ENCODE results near the gene MATCAP1.
A peak's percentile ranks its signal among the peaks of the same experiment; 100 is the strongest.

Gene MATCAP1

DNA sequence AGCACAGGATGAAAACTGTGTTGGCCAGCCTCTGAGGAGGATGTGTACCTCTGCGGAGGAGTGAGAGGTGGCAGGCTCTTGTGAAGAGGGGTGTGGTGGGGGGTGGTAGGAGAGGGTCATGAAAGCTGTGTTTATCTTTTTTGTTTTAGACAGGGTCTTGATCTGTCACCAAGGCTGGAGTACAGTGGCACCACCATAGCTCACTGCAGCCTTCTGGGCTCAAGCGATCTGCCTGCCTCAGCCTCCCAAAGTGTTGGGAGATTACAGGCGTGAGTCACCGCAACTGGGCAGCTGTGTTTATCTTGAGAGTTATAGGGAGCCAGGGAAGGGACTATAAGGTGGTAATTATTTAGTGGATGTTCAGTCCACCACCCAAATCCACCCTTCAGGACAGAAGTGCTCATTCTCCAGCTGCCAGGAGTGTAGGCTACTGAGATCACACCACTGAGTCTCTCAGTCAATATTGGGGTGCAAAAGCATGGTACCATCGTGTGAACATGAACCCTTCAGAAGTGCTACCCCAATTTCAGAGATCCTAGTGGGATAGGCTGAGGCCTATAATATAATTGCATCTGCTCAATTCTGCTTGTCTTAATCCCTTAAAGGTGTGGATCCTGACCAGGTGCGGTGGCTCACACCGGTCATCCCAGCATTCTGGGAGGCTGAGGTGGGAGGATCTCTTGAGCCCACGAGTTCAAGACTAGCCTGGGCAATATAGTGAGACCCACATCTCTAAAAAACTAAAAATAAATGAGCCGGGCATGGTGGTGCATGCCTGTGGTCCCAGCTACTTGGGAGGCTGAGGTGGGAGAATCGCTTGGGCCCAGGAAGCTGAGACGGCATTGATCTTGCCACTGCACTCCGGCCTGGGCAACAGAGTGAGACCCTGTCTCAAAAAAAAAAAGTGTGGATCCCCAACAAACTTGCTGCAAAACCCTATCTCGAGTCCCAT lies 7.0 kb upstream of the MATCAP1 start:
- no peak for DNase-seq

DNA sequence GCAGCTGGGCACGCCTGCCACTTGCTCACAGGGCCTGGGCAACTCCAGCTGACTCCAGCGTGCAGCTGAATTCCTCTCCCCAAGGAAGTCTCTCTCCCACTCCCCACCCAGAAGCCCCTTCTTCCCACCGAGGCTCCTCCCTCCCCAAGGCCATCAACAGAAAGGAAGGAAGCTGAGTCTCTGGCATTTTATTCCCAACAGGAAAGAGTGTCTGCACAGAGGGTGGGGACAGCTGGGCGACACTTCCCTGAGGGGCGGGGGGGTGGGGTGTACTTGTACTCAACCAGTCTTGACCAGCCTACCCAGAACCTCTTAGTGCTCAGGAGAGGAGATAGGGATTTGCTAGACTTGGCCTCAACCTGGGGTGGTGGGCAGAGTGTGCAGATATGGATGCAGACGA lies 6.3 kb upstream of the MATCAP1 start, which contains the start of gene EXOC3L1:
Gene EXOC3L1 (minus strand): TSS at position 96 of the 400 bp plus-strand sequence. CDS start 460 bp downstream, outside the sequence.
- DNase-seq: no peak

GRCh38 chr16:67188798-67189197 lies 5.0 kb upstream of the MATCAP1 start:
- DNase-seq: no peak

GRCh38 chr16:67188323-67188722 lies 4.6 kb upstream of the MATCAP1 start:
- no peak for DNase-seq

DNA sequence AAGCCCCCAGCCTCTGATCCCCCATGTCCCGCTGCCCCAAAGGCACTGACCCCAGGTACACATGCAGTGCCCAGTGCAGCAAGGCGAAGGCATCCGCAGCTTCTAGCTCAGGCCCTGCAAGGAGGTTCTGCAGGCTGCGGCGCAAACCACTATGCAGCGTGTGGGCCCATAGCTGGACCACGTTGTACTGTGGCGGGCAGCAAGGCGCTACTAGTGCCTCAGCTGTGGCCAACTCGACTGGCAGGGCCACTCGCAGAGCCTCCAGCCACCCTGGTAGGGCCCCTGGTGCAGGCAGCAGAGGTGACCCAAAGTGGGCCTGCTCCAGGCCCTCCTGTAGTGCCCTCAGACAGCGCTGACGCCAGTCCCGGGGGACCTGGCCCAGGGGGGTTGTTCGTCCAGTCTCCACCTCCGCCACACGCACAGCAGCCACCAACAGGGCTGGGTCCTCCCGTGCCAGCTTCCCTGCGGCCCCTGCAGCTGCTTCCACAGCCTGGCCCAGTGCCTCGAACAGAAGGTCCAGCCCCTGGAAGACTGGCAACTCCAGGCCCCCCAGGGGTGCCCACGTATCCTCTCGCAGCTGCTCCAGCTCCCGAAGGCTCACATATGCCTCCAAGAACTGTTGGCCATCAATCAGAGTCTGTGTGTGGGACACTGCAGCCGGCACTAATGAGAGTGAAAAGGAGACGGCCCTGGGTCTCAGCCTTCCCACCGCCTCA lies 3.6 kb upstream of the MATCAP1 start:
- DNase-seq: no peak

DNA sequence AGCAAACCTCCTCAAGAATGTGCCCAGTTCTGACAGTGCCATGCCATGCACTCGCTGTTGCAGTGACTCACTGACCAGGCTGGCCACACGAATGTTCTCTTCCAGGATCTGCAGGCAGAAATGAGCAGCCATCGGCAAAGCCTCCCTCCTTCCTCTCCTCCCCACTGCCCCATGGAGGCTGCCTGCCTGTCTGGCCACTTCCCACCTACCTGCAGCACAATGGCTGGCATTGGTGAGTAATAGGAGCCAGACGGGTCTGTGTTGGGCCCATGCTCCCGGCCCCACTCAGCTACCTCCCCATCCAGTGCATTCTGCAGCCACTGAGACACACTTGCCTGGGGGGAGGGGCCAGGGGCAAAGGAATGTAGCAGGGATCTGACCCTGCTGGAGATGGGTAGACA lies 2.8 kb upstream of the MATCAP1 start:
- no peak for DNase-seq

GRCh38 chr16:67185651-67186134 lies 1.9 kb upstream of the MATCAP1 start:
- DNase-seq: no peak

- DNase-seq: peak; percentile 82
Observed at GRCh38 chr16:67184995-67185650, 1.4 kb upstream of the MATCAP1 start.

DNA sequence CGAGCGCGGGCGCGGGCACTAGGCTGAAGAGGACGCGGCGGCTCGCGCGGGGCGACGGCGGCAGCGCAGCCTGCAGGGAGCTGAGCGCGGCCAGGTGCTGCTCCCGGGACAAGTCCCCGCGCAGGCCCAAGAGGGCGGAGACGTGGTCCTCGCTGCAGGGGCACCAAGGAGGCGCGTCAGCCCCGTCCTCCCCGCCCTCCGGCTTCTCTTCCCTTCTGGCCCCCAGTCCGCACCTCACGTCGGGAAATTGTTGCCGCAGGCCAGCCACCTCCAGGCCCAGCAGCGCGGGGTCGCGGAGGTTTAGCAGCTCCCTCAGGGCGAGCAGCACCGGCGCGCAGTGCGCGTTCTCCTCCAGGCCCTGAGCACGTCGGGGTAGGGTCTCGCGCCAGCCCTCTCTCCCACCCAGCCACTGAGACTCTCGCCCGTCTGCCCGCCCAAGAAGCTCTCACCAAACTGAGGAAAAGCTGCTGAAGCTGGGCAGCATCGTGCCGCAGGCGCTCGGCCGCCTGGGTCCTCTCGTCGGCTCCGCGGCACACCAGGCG lies 761 bp upstream of the MATCAP1 start:
- DNase-seq: no peak

- no peak for DNase-seq
Observed at GRCh38 chr16:67183284-67183626, 508 bp downstream of the MATCAP1 start.

DNA sequence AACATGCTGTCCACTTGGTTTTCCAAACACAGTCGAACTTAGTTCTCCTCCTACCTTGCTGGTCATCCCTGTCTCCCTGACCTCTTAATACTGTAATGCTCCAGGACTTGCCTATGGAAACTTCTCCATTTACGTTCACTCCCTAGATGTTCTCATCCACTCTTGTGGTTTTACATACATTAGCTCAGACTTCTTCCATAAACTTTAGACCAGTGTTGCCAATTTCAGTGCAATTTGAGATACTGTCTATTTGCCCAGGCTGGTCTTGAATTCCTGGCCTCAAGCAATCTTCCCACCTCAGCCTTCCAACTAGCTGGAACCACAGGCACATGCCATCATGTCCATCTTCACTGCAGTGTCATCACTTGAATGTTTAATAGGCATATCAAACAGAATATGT lies 1.5 kb downstream of the MATCAP1 start:
- DNase-seq: no peak

DNA sequence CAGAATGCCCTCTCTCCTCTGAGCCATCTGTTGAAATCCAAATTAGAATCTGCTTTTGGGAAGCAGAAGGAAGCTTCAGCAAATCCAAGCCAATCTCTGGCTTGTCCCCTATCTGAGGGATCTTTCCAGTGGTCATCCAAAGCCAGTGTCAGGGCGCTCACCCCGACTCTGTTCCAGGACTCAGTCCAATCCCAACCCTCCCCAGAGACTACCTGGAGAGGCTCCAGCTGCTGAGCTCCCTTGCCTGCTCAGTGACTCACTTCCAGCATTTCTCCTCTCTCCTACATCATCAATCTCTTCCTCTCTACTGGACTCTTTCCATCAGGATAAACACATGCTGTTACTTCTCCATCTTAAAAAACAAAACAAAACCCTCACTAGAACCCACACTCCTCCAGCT lies 2.4 kb downstream of the MATCAP1 start:
- no peak for DNase-seq

GRCh38 chr16:67180166-67180565 lies 3.6 kb downstream of the MATCAP1 start:
- no peak for DNase-seq

DNA sequence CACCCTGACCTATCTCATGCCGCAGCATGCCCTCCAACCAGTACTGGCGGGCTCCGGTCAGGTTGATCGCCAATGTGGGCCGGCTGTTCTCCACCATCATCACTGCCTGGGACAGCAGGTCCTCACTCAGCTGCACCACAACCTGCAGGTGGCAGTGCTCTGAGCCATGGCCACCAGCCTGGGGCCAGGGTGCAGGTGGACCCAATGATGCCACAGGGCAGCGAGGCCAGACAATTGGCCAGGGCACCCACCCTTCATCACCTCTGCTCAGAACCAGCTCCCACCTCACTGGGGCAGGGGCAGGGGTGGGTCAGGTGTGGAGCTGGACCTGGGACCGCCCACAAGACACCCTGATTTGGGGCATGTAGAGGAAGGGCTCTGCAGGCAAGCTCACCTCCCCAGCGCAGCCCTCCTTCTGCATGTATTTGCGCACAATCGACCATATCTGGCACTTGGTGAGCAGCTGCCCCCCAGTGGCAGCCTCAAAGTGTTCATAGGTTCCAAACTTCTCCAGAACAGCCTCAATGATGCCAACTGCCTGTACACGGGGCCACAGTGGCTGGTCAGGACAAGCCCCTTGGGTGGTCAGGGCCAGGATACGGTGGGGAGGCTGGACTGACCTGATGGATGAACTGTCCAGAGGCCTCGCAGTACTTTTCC lies 4.2 kb downstream of the MATCAP1 start:
- DNase-seq: no peak

DNA sequence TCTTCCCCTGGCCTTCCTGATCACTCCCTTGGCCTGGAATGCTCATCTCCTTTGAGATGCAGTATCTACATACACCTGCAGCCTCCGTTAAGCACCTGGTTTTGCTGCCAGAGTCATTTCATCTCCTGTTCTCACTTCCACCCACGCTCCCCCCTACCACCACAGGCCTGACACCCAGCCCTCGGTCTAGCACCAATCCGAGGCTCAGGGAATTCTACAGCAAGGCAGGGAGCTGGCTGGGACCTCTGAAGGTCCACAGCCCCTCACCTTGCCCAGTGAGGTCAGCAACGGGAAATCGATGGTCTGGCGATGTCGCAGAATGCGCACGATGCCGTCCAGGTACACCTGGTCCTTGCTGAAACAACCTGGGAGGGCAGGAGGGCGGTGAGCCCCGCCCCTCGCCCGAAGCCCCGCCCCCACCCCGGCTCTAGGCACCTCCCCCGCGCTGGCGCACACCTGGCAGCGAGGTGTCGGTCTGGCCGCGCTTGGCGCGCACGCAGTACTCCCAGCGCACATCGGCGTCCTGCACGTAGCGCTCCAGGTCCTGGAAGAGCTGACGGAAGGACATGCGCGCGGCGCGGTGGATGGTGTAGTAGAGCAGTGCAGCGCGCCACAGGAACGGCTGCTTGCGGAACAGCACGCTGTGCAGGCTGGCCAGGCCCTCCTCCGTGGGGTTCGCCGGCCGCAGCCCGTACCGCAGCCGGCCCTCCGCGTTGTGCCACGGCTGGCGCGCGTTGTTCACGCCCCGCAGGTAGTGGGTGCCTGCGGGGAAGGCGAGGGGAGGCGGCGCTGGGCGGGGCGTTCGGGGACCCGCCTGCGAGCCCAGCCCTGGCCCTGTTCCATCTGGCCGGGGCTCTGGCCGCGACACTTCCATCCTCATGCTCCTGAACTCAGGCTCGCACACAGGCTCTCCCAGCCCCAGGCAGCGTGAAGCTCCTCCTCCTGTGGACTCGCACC lies 5.7 kb downstream of the MATCAP1 start:
- DNase-seq: peak; percentile 43

- no peak for DNase-seq
Observed at GRCh38 chr16:67176662-67177061, 7.1 kb downstream of the MATCAP1 start.

GRCh38 chr16:67174706-67175231 lies 9.0 kb downstream of the MATCAP1 start:
- no peak for DNase-seq

DNA sequence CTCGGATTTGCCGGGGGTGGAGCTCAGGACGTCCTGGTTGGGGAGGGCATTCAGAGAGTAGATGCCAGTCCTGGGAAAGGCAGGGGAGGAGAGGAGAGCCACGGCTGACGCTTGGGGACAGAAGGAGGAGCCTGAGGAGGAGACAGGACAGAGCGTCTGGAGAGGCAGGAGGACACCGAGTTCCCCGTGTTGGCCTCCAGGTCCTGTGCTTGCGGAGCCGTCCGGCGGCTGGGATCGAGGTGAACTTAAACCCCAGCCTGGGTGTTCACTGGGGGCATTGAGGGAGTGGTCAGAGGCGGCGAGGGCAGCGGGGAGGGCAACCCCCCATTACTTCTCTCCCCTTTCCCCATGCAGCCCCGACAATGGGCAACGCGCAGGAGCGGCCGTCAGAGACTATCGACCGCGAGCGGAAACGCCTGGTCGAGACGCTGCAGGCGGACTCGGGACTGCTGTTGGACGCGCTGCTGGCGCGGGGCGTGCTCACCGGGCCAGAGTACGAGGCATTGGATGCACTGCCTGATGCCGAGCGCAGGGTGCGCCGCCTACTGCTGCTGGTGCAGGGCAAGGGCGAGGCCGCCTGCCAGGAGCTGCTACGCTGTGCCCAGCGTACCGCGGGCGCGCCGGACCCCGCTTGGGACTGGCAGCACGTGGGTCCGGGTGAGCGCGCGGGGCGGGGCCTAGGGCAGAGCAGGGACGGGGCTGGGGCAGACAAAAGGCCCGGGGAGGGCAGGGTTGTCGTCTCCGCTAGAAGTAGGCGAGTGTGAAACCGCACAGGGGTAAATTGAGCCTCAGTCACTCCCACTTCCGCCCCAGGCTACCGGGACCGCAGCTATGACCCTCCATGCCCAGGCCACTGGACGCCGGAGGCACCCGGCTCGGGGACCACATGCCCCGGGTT lies 9.7 kb downstream of the MATCAP1 start:
- peak; percentile 61 for DNase-seq

GRCh38 chr16:67173323-67173722 lies 10.4 kb downstream of the MATCAP1 start:
- no peak for DNase-seq
